ENCODE data around the gene TP53AIP1. TPM values are rescaled to one million over a fixed set of nuclear protein-coding genes. Genes with fewer than 3 reads are reported as not detected.

Gene TP53AIP1
- total and polyA plus RNA-seq, 9 of the 15 experiments (the other 6 are each of a cell fraction or from before 2014, with no cell fraction given): not detected

GRCh38 chr11:128920666-128921065 is 22.0 kb downstream of the TP53AIP1 start:
- FAIRE-seq: no peak
- Histone ChIP-seq H3K4me2 (ENCODE audit: insufficient read depth, low read length) (no peak overlapping the region), H3K36me3 (ENCODE audit: control insufficient read depth, insufficient read depth, low read length) (no peaks in the 10 kb centered on the region)
- TF ChIP-seq ELK1 (CRISPR knock-in tag; IDR thresholded peaks at IDR 0.05) (no peak), PRPF4 (IDR thresholded peaks at IDR 0.05; ENCODE audit: insufficient read depth, low read depth, low read length, poor library complexity, severe bottlenecking) (no peak), ELK3 (CRISPR knock-in tag; IDR thresholded peaks at IDR 0.05) (no peak), THRAP3 (IDR thresholded peaks at IDR 0.05; ENCODE audit: borderline replicate concordance) (no peak), PHF20 (IDR thresholded peaks at IDR 0.05; ENCODE audit: partially characterized antibody) (no peak), ZNF407 (IDR thresholded peaks at IDR 0.05; ENCODE audit: low read depth) (no peak), ASH1L (IDR thresholded peaks at IDR 0.05; ENCODE audit: borderline replicate concordance, low read depth, partially characterized antibody) (no peak), NBN (IDR thresholded peaks at IDR 0.05; ENCODE audit: low read depth) (no peak), POLR2B (IDR thresholded peaks at IDR 0.05; ENCODE audit: low read depth, partially characterized antibody) (no peak), E2F8 (IDR thresholded peaks at IDR 0.05; ENCODE audit: low read depth, partially characterized antibody) (no peak)

More at GRCh38 chr11:128920666-128921065, 22.0 kb downstream of the TP53AIP1 start:
- H3K9me1 ChIP-seq (ENCODE audit: control insufficient read depth, insufficient read depth, low read length): no peaks in the 10 kb centered on the region
- no peak overlapping the region for H3K4me3 ChIP-seq
- in situ Hi-C loops (cut with MboI) (no loop called here), intact Hi-C loops (cut with micrococcal nuclease) (no loop called here)
- H3K9me3 ChIP-seq (replicated peaks; ENCODE audit: control insufficient read depth, insufficient read depth, low read depth, low read length): no peaks in the 10 kb centered on the region
- no peaks in the 10 kb centered on the region for H3K4me1 ChIP-seq (replicated peaks in 1 of 2; ENCODE audit: control insufficient read depth in 2 of 2, insufficient read depth in 2 of 2, low read length in 2 of 2)
- peaks cover 0 to 15% of the 10 kb centered on the region in 2 experiments; a peak in 3 of 5 replicates for H3K27me3 ChIP-seq (ENCODE audit: control insufficient read depth in 2 of 2, insufficient read depth in 2 of 2, low read length in 2 of 2)
- H2AFZ ChIP-seq (ENCODE audit: low read depth, low read length): no peak overlapping the region
- no peak overlapping the region for H3K9ac ChIP-seq (ENCODE audit: insufficient read depth in 1 of 2, low read depth in 2 of 2, low read length in 2 of 2)
- DNase-seq (ENCODE audit: extremely low read depth in 1 of 4, low spot score in 3 of 4): no peak
- no peak for ATAC-seq
- CTCF ChIA-PET (ENCODE audit: low intra/inter-chr PET ratio): no interaction called here
- H3K27ac ChIP-seq (ENCODE audit: extremely low read depth, low read depth, low read length): no peak overlapping the region
- POLR2A ChIA-PET: no interaction called here
- WGBS (ENCODE audit: insufficient coverage, low coverage, missing lambda C conversion rate): 1% methylated on average over 14 of the region's 15 CpGs
- no TSS peak for BruUV-seq (replicated peaks)
- no peaks in the 10 kb centered on the region for H3K79me2 ChIP-seq (ENCODE audit: control insufficient read depth, insufficient read depth, low read length)
- no peaks in the 10 kb centered on the region for H4K20me1 ChIP-seq (replicated peaks; ENCODE audit: control insufficient read depth, insufficient read depth, low read length)

Data from K562 (cell line).